HG03280 (cell line): ENCODE measurements around the gene PROB1.
A peak's percentile ranks its signal among the peaks of the same experiment; 100 is the strongest.
"Not testable (repeated sequence)": the region's sequence is repeated elsewhere in the genome, so short reads cannot be mapped to it uniquely, and the experiment has no call there.

Experiments used
- ATAC-seq: cut with Tn5 transposase; IDR thresholded peaks from one replicate; pipeline ENCODE4 v1.9.1; 2021; ENCODE audit warnings: mild to moderate bottlenecking, moderate library complexity; ENCODE audit not compliant: unreplicated experiment

Gene PROB1

GRCh38 chr5:139413963-139414362, 19.1 kb upstream of the PROB1 start:
- ATAC-seq = no peak

GRCh38 chr5:139413153-139413552, 18.2 kb upstream of the PROB1 start:
- no peak for ATAC-seq

GRCh38 chr5:139410993-139411828, 16.3 kb upstream of the PROB1 start:
- ATAC-seq = no peak

GRCh38 chr5:139410121-139410992, 15.5 kb upstream of the PROB1 start:
- ATAC-seq = no peak

GRCh38 chr5:139409116-139409515, 14.2 kb upstream of the PROB1 start:
- ATAC-seq = not testable (repeated sequence)

GRCh38 chr5:139408191-139408590, 13.3 kb upstream of the PROB1 start:
- ATAC-seq = no peak

GRCh38 chr5:139407517-139407916, 12.6 kb upstream of the PROB1 start:
- ATAC-seq = no peak

- ATAC-seq = no peak
Observed at GRCh38 chr5:139406963-139407362, 12.1 kb upstream of the PROB1 start.

- no peak for ATAC-seq
Observed at GRCh38 chr5:139404484-139404840, 9.6 kb upstream of the PROB1 start.

GRCh38 chr5:139403787-139404483, 9.0 kb upstream of the PROB1 start, which contains the start of gene SPATA24:
TSS of gene SPATA24 (minus strand) at chr5:139404089. CDS start at chr5:139404060, 29 bp downstream.
- peak; percentile 86 for ATAC-seq

GRCh38 chr5:139403418-139403786, 8.5 kb upstream of the PROB1 start:
- ATAC-seq = no peak

- no peak for ATAC-seq
Observed at GRCh38 chr5:139402561-139403158, 7.8 kb upstream of the PROB1 start.

GRCh38 chr5:139401546-139401945, 6.6 kb upstream of the PROB1 start:
- ATAC-seq = no peak

- no peak for ATAC-seq
Observed at GRCh38 chr5:139399501-139400121, 4.7 kb upstream of the PROB1 start.

GRCh38 chr5:139397921-139398320, 3.0 kb upstream of the PROB1 start:
- ATAC-seq = no peak

- ATAC-seq = no peak
Observed at GRCh38 chr5:139396691-139397090, 1.8 kb upstream of the PROB1 start.

- ATAC-seq = no peak
Observed at GRCh38 chr5:139395844-139396640, 1.1 kb upstream of the PROB1 start.

GRCh38 chr5:139394123-139394653, 716 bp downstream of the PROB1 start:
- no peak for ATAC-seq

GRCh38 chr5:139393497-139394122, 1.3 kb downstream of the PROB1 start:
- no peak for ATAC-seq
